ENCODE results near the gene TMEM219. TPM values are rescaled to one million over a fixed set of nuclear protein-coding genes. Genes with fewer than 3 reads are reported as not detected.

The TMEM219 gene
- total RNA-seq, 1 experiment from 2014 or later = 57.7 TPM

DNA sequence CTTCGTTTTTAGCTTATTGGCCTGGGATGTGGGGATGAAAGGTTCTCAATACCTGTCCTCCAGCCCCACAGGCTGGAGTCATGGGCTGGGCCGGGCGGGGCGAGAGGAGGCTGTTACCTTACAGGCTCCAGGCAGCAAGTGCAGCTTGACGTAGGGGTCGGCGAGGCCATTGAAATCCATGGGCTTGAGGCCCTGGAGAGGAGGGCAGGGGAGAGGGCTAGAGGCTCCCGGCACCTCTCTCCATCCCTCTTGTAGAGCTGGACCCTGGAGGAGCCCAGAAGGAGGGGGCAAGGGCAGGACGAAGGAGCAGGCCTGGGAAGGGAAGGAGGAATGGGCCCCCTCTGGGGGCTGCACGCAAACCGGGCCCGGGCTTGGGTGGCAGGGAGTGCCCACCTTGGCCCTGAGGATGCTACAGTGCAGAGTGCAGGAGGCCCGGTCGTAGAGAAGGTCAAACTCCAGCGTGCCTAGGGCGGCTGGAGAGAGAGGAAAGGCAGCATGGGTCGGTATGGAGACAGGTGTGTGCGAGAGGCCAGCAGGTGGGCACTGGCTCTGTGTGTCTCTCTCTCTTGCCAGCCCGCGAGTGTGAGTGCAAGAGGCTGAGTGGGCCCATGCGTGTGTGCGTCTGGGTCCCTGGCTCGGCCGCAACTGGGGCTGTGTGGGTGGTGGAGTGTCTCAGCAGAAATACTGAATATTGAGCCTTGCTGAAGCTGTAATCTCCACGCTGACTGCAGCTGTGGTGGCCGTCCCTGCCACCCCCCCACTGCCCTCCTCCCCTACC lies 47.4 kb downstream of the TMEM219 start:
- H3K4me1 ChIP-seq = no peaks in the 10 kb centered on the region
- no peak overlapping the region for H3K4me3 ChIP-seq (ENCODE audit: low read depth, low read length)
- TF ChIP-seq, protein P1, sequence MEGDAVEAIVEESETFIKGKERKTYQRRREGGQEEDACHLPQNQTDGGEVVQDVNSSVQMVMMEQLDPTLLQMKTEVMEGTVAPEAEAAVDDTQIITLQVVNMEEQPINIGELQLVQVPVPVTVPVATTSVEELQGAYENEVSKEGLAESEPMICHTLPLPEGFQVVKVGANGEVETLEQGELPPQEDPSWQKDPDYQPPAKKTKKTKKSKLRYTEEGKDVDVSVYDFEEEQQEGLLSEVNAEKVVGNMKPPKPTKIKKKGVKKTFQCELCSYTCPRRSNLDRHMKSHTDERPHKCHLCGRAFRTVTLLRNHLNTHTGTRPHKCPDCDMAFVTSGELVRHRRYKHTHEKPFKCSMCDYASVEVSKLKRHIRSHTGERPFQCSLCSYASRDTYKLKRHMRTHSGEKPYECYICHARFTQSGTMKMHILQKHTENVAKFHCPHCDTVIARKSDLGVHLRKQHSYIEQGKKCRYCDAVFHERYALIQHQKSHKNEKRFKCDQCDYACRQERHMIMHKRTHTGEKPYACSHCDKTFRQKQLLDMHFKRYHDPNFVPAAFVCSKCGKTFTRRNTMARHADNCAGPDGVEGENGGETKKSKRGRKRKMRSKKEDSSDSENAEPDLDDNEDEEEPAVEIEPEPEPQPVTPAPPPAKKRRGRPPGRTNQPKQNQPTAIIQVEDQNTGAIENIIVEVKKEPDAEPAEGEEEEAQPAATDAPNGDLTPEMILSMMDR (IDR thresholded peaks at IDR 0.05; ENCODE audit: insufficient read depth in 1 of 2, low read depth in 1 of 2, low read length in 1 of 2, severe bottlenecking in 1 of 2, unreplicated experiment in 1 of 2) = no peak
- Mint-ChIP-seq H3K36me3 (ENCODE audit: insufficient read depth, unreplicated experiment) (peaks cover 1% of the 10 kb centered on the region), H3K27ac (ENCODE audit: unreplicated experiment) (no peak overlapping the region), H3K27me3 (ENCODE audit: insufficient read depth, unreplicated experiment) (no peaks in the 10 kb centered on the region), H3K4me1 (ENCODE audit: low read depth, unreplicated experiment) (no peaks in the 10 kb centered on the region), H3K4me3 (ENCODE audit: unreplicated experiment) (peak overlapping the region; percentile 7), H3K9me3 (ENCODE audit: unreplicated experiment) (no peaks in the 10 kb centered on the region)
- H3K36me3 ChIP-seq (ENCODE audit: control insufficient read depth, insufficient read depth, low read length) = no peaks in the 10 kb centered on the region
- no peaks in the 10 kb centered on the region for H3K27me3 ChIP-seq (replicated peaks; ENCODE audit: control insufficient read depth, insufficient read depth, low read length)
- intact Hi-C loops (cut with micrococcal nuclease; ENCODE audit: unreplicated experiment) = no loop called here
- no peak for DNase-seq
- no peaks in the 10 kb centered on the region for H3K9me3 ChIP-seq
- no TSS peak for BruUV-seq (replicated peaks)
- POLR2A ChIA-PET = no interaction called here
- CTCF ChIA-PET = no interaction called here

DNA sequence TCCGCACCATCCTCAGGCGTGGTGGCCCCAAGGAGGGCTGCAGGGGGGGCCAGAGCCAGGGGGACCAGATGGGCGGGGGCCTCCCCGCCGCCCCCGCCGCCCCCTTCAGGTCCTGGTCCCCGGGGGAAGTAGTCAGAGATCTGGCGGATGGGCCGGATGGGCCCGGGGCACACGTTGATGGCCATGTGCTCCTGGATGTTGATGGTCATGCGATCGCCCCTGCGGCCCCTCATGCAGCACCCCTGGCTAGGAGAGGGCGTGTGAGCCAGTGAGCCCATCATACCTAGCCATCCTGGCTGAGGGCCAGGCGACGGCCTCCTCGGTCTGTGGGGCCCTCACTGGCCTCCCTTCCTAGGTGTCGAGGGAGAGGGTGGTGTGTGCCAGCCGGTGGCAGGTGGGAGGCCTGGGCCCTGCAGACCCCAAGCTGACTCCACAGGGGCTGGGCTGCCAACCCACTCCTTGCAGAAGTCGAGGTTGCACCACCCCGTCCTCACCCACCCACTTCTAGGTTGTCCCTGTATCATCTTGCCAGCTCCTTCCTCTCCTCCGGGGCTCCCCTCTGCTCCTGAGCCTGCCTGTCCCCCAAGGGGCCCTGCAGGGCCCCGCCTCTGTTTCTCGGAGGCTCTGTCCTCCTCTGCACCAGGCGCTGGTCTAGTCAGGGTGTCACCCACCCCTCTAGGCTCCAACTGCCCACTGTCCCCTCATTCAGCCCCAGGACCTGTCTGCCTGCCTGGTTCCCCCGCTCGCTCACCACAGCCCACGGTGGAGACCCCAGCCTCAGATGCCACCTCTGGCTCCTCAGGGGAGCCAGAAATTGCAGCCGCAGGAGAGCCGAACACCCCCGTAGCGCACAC lies 48.3 kb downstream of the TMEM219 start:
- no peaks in the 10 kb centered on the region for H3K27me3 ChIP-seq (replicated peaks; ENCODE audit: control insufficient read depth, insufficient read depth, low read length)
- TF ChIP-seq, protein P1 (IDR thresholded peaks at IDR 0.05; ENCODE audit: insufficient read depth in 1 of 2, low read depth in 1 of 2, low read length in 1 of 2, severe bottlenecking in 1 of 2, unreplicated experiment in 1 of 2) = no peak
- BruUV-seq (replicated peaks) = no TSS peak
- no peaks in the 10 kb centered on the region for H3K27me3 Mint-ChIP-seq (ENCODE audit: insufficient read depth, unreplicated experiment)
- POLR2A ChIA-PET = no interaction called here
- intact Hi-C loops (cut with micrococcal nuclease; ENCODE audit: unreplicated experiment) = no loop called here
- no peak for DNase-seq
- H3K4me3 Mint-ChIP-seq (ENCODE audit: unreplicated experiment) = peak overlapping the region; percentile 68
- no peaks in the 10 kb centered on the region for H3K36me3 ChIP-seq (ENCODE audit: control insufficient read depth, insufficient read depth, low read length)
- peak overlapping the region; percentile 83 for H3K4me3 ChIP-seq (ENCODE audit: low read depth, low read length)
- CTCF ChIA-PET = interaction anchor here (0.6 kb wide), 1 partner anchor 310 kb away, joined by 3 read pairs; no protein-coding TSS in a partner anchor
- no peaks in the 10 kb centered on the region for H3K36me3 Mint-ChIP-seq (ENCODE audit: insufficient read depth, unreplicated experiment)
- H3K9me3 ChIP-seq = no peaks in the 10 kb centered on the region
- H3K9me3 Mint-ChIP-seq (ENCODE audit: unreplicated experiment) = no peaks in the 10 kb centered on the region
- no peaks in the 10 kb centered on the region for H3K4me1 Mint-ChIP-seq (ENCODE audit: low read depth, unreplicated experiment)
- H3K4me1 ChIP-seq = no peaks in the 10 kb centered on the region
- H3K27ac Mint-ChIP-seq (ENCODE audit: unreplicated experiment) = no peak overlapping the region
